GM06990 (cell line): ENCODE data around the gene DENND1A.

Experiments
- DNase-seq: peaks from one replicate; pipeline ENCODE4 v3.0.0-alpha.2; 2011; ENCODE audit not compliant: insufficient read length; ENCODE audit errors: extremely low read depth
- H3K27me3 ChIP-seq: replicated peaks from 2 replicates; pipeline ENCODE4 v1.6.0; 2011; ENCODE audit warnings: low read length; ENCODE audit not compliant: control insufficient read depth, insufficient read depth
- H3K36me3 ChIP-seq: 2 replicates; pipeline ENCODE4 v1.5.1; 2011; ENCODE audit warnings: low read length; ENCODE audit not compliant: control insufficient read depth, insufficient read depth
- H3K4me3 ChIP-seq: replicated peaks from 2 replicates; pipeline ENCODE4 v1.5.1; 2011; ENCODE audit warnings: low read depth, mild to moderate bottlenecking, control low read depth, low read length
- CTCF ChIP-seq: IDR thresholded peaks from 2 replicates; pipeline ENCODE4 v1.5.1; 2011; ENCODE audit warnings: low read length, control low read depth, mild to moderate bottlenecking, inconsistent platforms; ENCODE audit not compliant: insufficient read depth, poor library complexity, severe bottlenecking

Gene DENND1A

DNA sequence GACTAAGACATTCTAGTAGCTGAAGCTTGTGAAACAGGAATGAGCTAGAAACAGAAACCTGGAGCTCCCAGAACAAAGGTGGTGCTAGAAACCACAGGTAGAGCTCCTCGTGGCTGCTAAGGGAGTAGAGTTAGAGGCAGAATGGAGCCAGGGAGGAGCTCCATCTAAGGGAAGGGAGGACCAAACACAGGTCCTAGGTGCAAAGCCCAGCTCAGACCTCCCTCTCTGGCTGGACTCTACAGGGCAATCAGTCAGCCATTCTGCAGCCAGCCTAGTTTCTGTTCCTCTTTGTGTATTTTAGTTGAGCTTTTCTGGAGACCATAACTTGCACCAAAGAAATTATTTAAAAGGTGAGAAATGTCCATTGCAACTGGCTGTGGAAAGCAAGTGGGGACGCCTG is 503.5 kb downstream of the DENND1A start:
- no peak for DNase-seq
- Histone ChIP-seq H3K4me3 (no peak overlapping the region), H3K36me3 (peaks cover 4% of the 10 kb centered on the region), H3K27me3 (no peaks in the 10 kb centered on the region)
- peak; percentile 10 for TF ChIP-seq CTCF

- Histone ChIP-seq H3K4me3 (no peak overlapping the region), H3K27me3 (no peaks in the 10 kb centered on the region), H3K36me3 (peaks cover 4% of the 10 kb centered on the region)
- no peak for TF ChIP-seq CTCF
- no peak for DNase-seq
Observed at GRCh38 chr9:123425836-123426365, 504.0 kb downstream of the DENND1A start.

GRCh38 chr9:123425261-123425821 is 504.6 kb downstream of the DENND1A start:
- Histone ChIP-seq H3K4me3 (no peak overlapping the region), H3K36me3 (peaks cover 4% of the 10 kb centered on the region), H3K27me3 (no peaks in the 10 kb centered on the region)
- TF ChIP-seq CTCF, result no peak
- no peak for DNase-seq

DNA sequence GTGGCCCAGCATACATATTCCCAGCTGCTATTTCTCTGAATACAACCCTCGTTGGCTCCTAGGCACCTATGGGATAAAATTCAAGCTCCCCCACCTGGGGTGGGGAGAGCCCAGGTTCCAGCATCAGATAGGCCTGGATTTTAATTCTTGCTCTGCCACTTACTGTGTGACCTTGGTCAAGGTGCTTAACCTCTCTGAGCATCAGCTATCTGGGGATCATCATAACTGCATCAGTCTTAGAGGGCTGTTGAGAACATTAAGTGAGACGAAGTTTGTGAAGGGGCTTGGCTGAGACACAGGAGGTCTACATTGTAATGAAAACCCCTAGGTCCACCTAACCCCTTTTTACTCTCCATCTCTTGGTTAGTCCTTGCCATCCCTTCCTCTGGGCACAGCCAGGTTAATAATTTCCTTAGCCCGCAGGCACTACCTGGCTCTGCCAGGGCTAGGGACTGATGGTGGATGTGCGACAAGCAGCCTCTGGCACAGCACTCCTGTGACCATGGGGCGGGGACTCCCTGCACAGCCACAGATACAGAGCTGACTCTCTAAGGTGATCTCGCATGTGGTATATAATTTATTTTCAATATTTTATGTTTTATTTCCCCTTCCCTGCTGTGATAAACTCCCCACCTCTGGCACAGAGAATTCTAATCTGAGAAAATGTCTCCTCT is 505.2 kb downstream of the DENND1A start:
- Histone ChIP-seq H3K27me3 (no peaks in the 10 kb centered on the region), H3K36me3 (peaks cover 4% of the 10 kb centered on the region), H3K4me3 (no peak overlapping the region)
- no peak for DNase-seq
- TF ChIP-seq CTCF, result no peak

DNA sequence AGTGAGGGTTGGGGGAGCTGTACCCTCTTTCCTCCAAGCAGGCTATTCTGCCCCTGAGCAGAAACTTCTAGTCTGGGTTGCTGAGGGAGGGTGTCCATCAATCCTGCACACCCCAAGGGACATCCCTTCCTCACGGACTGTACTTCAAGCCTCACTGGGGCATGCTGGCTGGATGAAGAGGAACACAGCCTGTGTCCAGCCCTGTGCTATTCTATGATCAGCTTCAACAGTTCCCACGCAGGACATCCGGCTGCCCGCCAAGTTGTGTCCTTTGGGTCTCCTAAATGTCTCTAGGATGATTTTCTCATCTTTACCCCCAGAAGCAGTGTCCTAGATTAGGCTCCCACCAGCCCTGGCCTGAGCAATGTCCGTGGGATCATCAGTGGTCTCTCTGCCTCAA is 505.8 kb downstream of the DENND1A start:
- H3K36me3 ChIP-seq, result peaks cover 4% of the 10 kb centered on the region
- no peaks in the 10 kb centered on the region for H3K27me3 ChIP-seq
- no peak for TF ChIP-seq CTCF
- DNase-seq, result no peak
- no peak overlapping the region for H3K4me3 ChIP-seq
